GM21529 (cell line): ENCODE measurements around the gene FBXO30.
A peak's percentile ranks its signal among the peaks of the same experiment; 100 is the strongest.

ENCODE experiments used
- ATAC-seq: cut with Tn5 transposase; IDR thresholded peaks from one replicate; pipeline ENCODE4 v1.9.1; 2021; ENCODE audit not compliant: unreplicated experiment

Gene FBXO30

DNA sequence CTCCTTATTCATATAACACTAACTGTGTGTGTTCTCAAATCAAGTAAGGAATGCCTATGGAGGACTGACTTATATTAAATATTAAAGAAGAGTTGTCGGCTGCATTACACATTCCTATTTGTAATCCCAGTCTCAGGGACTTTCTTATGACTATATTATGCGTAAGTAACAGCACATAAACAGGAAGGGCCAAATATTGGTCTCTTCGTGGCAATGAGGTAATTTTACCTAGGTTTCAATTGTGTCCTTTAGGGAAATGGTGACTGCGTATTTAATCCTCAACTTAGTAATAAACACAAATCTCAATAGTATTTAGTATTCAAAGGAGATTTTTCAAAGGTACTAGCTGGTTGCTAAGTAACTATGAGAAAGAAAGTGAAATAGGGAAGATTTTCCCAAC lies 56.5 kb downstream of the FBXO30 start:
- ATAC-seq = no peak

DNA sequence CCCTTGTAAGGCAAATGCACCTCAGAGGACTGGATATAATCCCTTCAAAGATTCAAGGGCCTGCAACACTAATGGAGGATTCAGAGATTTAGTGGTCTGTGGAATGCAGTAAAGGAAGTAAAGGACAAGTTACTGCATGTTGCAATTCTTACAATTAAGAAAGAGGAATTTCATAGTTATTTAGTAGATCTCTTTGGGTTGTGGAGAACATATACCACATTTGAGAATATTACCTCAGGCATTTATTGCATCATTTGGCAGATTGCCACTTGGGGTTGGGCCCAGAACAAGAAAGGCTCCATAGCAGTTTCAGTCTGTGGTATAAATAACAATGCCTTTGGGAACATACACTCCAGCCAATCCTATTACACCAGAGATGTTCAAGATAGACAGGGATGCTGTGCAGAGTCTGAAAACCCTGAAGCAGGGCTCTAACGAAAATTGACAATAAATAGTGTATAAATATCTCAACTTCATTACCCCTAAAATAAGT lies 58.4 kb downstream of the FBXO30 start:
- no peak for ATAC-seq

DNA sequence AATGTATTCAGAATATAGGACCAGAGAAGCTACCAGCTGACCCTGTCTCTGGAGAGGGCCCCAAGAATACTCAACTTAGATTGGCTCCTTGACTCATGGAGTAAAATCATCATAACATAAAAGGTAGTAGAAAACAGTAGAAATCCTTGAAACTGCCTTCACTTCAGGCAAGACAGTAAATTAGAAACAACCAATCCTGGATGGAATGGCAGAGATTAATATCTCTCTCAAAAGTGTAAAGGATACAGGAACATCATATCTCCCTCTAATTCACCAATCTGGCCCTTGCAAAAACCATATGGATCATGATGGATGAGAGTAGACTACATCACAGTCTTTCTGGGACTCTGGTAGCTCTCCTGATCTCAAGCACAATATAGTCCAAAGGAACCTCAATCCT lies 58.9 kb downstream of the FBXO30 start:
- ATAC-seq = no peak

DNA sequence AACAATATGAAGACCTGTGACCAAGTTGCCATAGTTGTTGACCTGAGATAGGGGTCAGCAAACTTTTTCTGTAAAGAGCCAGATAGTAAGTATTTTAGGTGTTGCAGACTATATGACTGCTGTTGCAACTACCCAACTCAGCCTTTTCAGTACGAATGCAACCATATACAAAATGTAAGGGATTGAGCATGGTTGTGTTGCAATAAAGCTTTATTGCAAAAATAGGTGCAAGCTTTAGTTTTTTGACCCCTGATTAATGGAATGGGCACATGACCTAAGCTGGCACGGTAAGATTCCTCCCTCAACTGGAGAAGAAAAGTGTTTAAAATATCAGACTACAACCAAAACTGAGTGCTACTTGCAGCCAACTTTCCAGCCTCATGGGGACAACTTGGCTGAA lies 62.0 kb downstream of the FBXO30 start:
- ATAC-seq = no peak

DNA sequence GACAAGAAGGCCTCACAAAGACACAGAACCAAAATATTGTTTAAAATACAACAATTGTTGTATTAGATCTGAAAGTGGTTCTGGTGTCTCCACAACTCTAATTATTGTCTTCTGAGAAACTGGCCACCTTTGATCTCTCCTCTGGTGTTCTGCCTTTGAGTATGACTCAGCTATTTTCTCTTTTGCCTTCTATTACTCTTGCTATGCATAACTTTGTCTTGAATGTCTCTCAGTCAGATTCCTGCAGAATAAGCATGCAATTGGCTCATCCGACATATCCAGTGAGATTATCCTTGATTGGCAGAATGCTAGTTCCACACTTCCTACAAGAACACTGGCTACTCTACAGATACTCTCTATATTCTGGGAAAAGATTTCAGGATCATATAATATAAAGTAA lies 65.0 kb downstream of the FBXO30 start:
- ATAC-seq = peak; percentile 88

DNA sequence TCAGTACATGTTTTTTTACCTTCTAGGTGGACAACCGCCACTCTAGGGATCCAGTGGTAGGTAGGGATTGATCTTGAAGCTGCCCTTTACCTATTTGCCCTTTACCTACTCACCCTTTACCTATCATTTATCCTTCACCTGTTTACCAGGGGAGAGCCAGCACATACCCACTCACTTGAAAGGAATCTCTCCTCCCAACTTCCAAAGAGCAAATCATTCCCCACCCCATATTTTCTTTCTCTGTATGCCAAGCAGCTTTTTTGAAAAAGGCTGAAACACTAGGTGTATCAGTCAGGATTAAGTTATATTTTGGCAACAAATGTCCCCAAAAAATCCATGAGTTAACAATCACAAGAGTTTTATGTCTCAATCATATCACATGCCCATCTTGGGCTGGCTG lies 68.7 kb downstream of the FBXO30 start:
- no peak for ATAC-seq

DNA sequence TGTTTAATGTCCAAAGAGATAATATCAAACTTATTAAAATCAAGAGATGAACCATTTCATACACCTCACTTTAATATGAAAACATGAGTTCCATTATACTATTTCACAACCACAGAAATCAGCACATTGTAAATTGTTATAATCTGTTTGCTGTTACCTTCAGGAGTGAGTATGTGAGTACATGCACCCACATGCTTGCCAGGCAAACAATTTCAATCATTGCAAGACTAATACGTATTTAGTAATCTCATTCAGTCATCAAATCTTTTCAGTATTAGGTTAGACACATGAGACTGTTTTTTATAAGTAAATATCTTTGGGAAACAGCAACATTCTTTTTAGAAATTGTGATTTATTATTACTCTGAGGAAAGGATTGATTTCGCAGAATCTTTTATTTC lies 70.0 kb downstream of the FBXO30 start:
- ATAC-seq = no peak
